GM23248 (cell line): ENCODE data around the gene FIS1. TPM values are rescaled to one million over a fixed set of nuclear protein-coding genes. Genes with fewer than 3 reads are reported as not detected.
A peak's percentile ranks its signal among the peaks of the same experiment; 100 is the strongest.
"Not testable (repeated sequence)": the region's sequence is repeated elsewhere in the genome, so short reads cannot be mapped to it uniquely, and the experiment has no call there.

Experiments
- DNase-seq: peaks from one replicate; pipeline ENCODE4 v3.0.0-alpha.2; 2015
- H2AFZ ChIP-seq: fragments of 200-600 bp; sonication (generic); 2 replicates; pipeline ENCODE4 v1.6.1; 2016; ENCODE audit warnings: antibody characterized with exemption
- H3F3A ChIP-seq: fragments of 200-600 bp; sonication (generic); 2 replicates; pipeline ENCODE4 v1.6.1; 2016; ENCODE audit warnings: mild to moderate bottlenecking, antibody characterized with exemption, mixed run types; ENCODE audit not compliant: insufficient read depth
- H3K27ac ChIP-seq: fragments of 200-600 bp; sonication (generic); 2 replicates; pipeline ENCODE4 v1.5.1; 2016; ENCODE audit warnings: mild to moderate bottlenecking
- H3K27me3 ChIP-seq: fragments of 200-600 bp; sonication (generic); replicated peaks from 2 replicates; pipeline ENCODE4 v1.6.1; 2016; ENCODE audit warnings: mild to moderate bottlenecking; ENCODE audit not compliant: insufficient read depth
- H3K36me3 ChIP-seq: fragments of 200-600 bp; sonication (generic); 2 replicates; pipeline ENCODE4 v1.6.1; 2016; ENCODE audit warnings: low read depth, mild to moderate bottlenecking
- H3K4me1 ChIP-seq: fragments of 200-600 bp; sonication (generic); 2 replicates; pipeline ENCODE4 v1.6.1; 2016; ENCODE audit warnings: mild to moderate bottlenecking; ENCODE audit not compliant: insufficient read depth
- H3K4me2 ChIP-seq: fragments of 200-600 bp; sonication (generic); one replicate; pipeline ENCODE4 v1.6.1; 2016; ENCODE audit warnings: mild to moderate bottlenecking; ENCODE audit not compliant: unreplicated experiment
- H3K4me3 ChIP-seq: fragments of 200-600 bp; sonication (generic); 2 replicates; pipeline ENCODE4 v1.5.1; 2016; ENCODE audit warnings: mild to moderate bottlenecking
- H3K79me2 ChIP-seq: fragments of 200-600 bp; sonication (generic); 2 replicates; pipeline ENCODE4 v1.6.1; 2016; ENCODE audit warnings: mild to moderate bottlenecking; ENCODE audit not compliant: insufficient read depth
- H3K9ac ChIP-seq: fragments of 200-600 bp; sonication (generic); 2 replicates; pipeline ENCODE4 v1.6.1; 2016; ENCODE audit warnings: mild to moderate bottlenecking
- H3K9me2 ChIP-seq: fragments of 200-600 bp; sonication (generic); 2 replicates; pipeline ENCODE4 v1.6.1; 2016; ENCODE audit warnings: mixed run types, mild to moderate bottlenecking, moderate library complexity; ENCODE audit not compliant: insufficient read depth
- H3K9me3 ChIP-seq: fragments of 200-600 bp; sonication (generic); one replicate; pipeline ENCODE4 v1.6.1; 2017; ENCODE audit warnings: low read depth
- H4K20me1 ChIP-seq: fragments of 200-600 bp; sonication (generic); 2 replicates; pipeline ENCODE4 v1.6.0; 2016; ENCODE audit not compliant: insufficient read depth
- EZH2 ChIP-seq: fragments of 200-600 bp; sonication (generic); IDR thresholded peaks from 2 replicates; pipeline ENCODE4 v1.6.1; 2018; ENCODE audit warnings: antibody characterized with exemption, mild to moderate bottlenecking; ENCODE audit not compliant: insufficient read depth, poor library complexity, severe bottlenecking
- EZH2phosphoT487 ChIP-seq: fragments of 200-600 bp; sonication (generic); IDR thresholded peaks from 2 replicates; pipeline ENCODE4 v1.6.1; 2018; ENCODE audit warnings: antibody characterized with exemption, moderate library complexity, mild to moderate bottlenecking, low read depth; ENCODE audit not compliant: insufficient read depth
- WGBS, 2 experiments: methylation state at CpG; one replicate each; pipeline ENCODE4 v1.1.6; 2015 to 2017; ENCODE audit warnings: low lambda C conversion rate in 2 of 2, low coverage in 1 of 2; ENCODE audit errors: missing lambda C conversion rate in 2 of 2; 5-methylcytosine and 5-hydroxymethylcytosine counted together
- in situ Hi-C: fragments of 300-500 bp; cut with MboI; formaldehyde crosslinking; loops from 2 replicates; pipeline ENCODE4 v1.15.0; 2020
- polyA plus RNA-seq: library from polyadenylated mRNA; unstranded; fragments of >200 nt; fragmentation: Nextera tagmentation; extraction: Ambion mirVana; gene quantifications from 2 replicates; pipeline ENCODE4 v1.2.1, GENCODE V29; 2016
- total RNA-seq: library from RNA; depleted of rRNA; stranded (reverse); fragments of >200 nt; shearing (Covaris generic); gene quantifications from 2 replicates; pipeline ENCODE4 v1.2.3, GENCODE V29; 2014; rRNA removed

The FIS1 gene
- total RNA-seq (169 and 193 TPM in 2 replicates), polyA plus RNA-seq (235 and 237 TPM in 2 replicates)

- Histone ChIP-seq H4K20me1 (no peaks in the 10 kb centered on the region), H3K4me3 (peak within 1 kb of the TSS; percentile 94), H3F3A (peaks cover 15% of the 10 kb centered on the region), H3K36me3 (no peaks in the 10 kb centered on the region), H3K27me3 (no peaks in the 10 kb centered on the region), H3K4me2 (peak within 1 kb of the TSS; percentile 94), H2AFZ (peak within 1 kb of the TSS; percentile 84), H3K9me3 (no peaks in the 10 kb centered on the region), H3K9me2 (no peaks in the 10 kb centered on the region), H3K9ac (peak within 1 kb of the TSS; percentile 87), H3K27ac (peak within 1 kb of the TSS; percentile 87), H3K79me2 (peaks cover 81% of the 10 kb centered on the region), H3K4me1 (peaks cover 10% of the 10 kb centered on the region)
- no peak for TF ChIP-seq EZH2phosphoT487
- no peak for TF ChIP-seq EZH2
- DNase-seq, result peak; percentile 98
- 1% methylated on average over 44 to 45 of the region's 45 CpGs for WGBS, 2 experiments
- in situ Hi-C loops, result no loop called here
Measured at GRCh38 chr7:101244375-101245146, at the start of gene FIS1. FIS1 (minus strand) TSS chr7:101245081; CDS start chr7:101245004, 77 bp downstream.

- Histone ChIP-seq H3K9me3 (no peaks in the 10 kb centered on the region), H3K9me2 (no peaks in the 10 kb centered on the region), H4K20me1 (no peaks in the 10 kb centered on the region), H3K79me2 (no peaks in the 10 kb centered on the region), H3K27me3 (peaks cover 62% of the 10 kb centered on the region), H3K4me3 (no peak overlapping the region), H3K4me1 (no peaks in the 10 kb centered on the region), H3K36me3 (no peaks in the 10 kb centered on the region), H2AFZ (no peak overlapping the region), H3K27ac (no peak overlapping the region), H3K4me2 (no peak overlapping the region), H3F3A (no peaks in the 10 kb centered on the region), H3K9ac (no peak overlapping the region)
- WGBS, 2 experiments, result 44 to 49% methylated on average over 12 of the region's 12 CpGs
- TF ChIP-seq EZH2phosphoT487 (no peak), EZH2 (peak; percentile 6)
- in situ Hi-C loops, result no loop called here
- DNase-seq, result no peak
Measured at GRCh38 chr7:101294039-101294831, 49.4 kb upstream of the FIS1 start.

DNA sequence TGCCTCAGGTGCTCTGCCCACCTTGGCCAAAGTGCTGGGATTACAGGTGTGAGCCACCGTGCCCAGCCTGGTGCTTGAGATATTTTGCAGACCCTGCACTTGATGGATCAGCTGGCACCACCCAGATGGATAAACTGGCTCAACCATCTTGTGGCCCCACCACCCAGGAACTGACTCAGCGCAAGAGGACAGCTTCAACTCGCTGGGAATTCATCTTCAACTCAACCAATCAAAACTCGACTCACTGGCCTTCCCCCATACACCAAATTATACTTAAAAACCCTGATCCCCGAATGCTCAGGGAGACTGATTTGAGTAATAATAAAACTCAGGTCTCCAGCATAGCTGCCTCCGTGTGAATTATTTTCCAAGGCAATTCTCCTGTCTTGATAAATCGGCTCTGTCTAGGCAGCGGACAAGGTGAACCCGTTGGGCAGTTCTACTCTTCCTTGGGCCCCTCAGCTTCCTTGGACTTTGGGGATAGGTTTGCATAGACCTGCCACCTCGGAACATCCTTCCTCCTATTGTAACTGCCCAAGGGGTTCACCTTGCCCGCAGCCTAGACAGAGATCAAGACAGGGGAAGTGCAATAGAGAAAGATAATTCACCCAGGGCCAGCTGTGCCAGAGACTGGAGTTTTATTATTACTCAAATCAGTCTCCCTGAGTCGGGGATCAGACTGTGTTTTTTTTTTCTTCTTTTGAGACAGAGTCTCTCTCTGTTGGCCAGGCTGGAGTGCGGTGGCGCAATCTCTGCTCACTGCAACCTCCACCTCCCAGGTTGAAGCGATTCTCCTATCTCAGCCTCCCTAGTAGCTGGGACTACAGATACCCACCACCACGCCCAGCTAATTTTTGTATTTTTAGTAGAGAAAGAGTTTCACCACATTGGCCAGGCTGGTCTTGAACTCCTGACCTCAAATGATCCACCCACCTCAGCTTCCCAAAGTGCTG, 48.5 kb upstream of the FIS1 start:
- H3K9me3 ChIP-seq, H3K27ac ChIP-seq, H3K36me3 ChIP-seq, H3K4me1 ChIP-seq, H3K4me2 ChIP-seq, H3K4me3 ChIP-seq, H3K9me2 ChIP-seq, H3F3A ChIP-seq, H2AFZ ChIP-seq, H3K79me2 ChIP-seq, DNase-seq, in situ Hi-C loops, H3K9ac ChIP-seq, H4K20me1 ChIP-seq: not testable (repeated sequence)
- peaks cover 59% of the 10 kb centered on the region for H3K27me3 ChIP-seq
- TF ChIP-seq EZH2, result peak; percentile 18
- 23 to 25% methylated on average over 16 of the region's 16 CpGs for WGBS, 2 experiments

- H3K4me2 ChIP-seq, H3K79me2 ChIP-seq, H3K9me3 ChIP-seq, H4K20me1 ChIP-seq, H3F3A ChIP-seq, H2AFZ ChIP-seq, in situ Hi-C loops, H3K9me2 ChIP-seq, H3K27ac ChIP-seq, DNase-seq, H3K9ac ChIP-seq, H3K4me3 ChIP-seq, H3K4me1 ChIP-seq, H3K36me3 ChIP-seq: not testable (repeated sequence)
- WGBS, 2 experiments, result 34 to 36% methylated on average over 5 of the region's 5 CpGs
- H3K27me3 ChIP-seq, result peaks cover 58% of the 10 kb centered on the region
Measured at GRCh38 chr7:101292566-101292965, 47.7 kb upstream of the FIS1 start.

GRCh38 chr7:101290186-101291037, 45.5 kb upstream of the FIS1 start:
- H3K9me3 ChIP-seq, H3K36me3 ChIP-seq, in situ Hi-C loops, H3K9ac ChIP-seq, H3K27ac ChIP-seq, H3K9me2 ChIP-seq, H3K4me2 ChIP-seq, H3K4me3 ChIP-seq, H3K79me2 ChIP-seq, H3F3A ChIP-seq, H3K4me1 ChIP-seq, H2AFZ ChIP-seq, H4K20me1 ChIP-seq: not testable (repeated sequence)
- peaks cover 57% of the 10 kb centered on the region for H3K27me3 ChIP-seq
- WGBS, 2 experiments, result 21 to 23% methylated on average over 15 to 18 of the region's 18 CpGs
- DNase-seq, result peak; percentile 57

DNA sequence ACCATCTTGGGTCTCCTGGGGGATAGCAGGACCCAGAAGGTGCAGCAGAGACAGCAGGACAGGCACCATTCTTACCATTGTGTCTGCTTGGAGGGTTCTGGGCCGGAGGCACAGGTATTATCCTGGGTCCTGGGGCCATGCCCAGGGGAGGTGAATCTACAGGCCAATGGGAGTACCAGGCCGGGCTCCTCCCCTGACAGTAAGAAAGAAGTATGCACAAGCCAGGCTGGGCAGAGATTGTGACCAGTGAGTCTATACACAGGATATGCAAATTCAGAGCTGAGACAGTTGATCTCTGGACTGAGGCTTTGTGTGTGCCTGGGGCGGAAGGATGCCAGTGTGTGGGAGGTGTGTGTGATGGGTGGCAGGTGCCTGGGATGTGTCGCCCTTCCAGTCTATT, 44.8 kb upstream of the FIS1 start:
- not testable (repeated sequence) for H4K20me1 ChIP-seq, H3K4me1 ChIP-seq, H3K9me2 ChIP-seq, H3K36me3 ChIP-seq, H2AFZ ChIP-seq, H3K27ac ChIP-seq, H3K9me3 ChIP-seq, H3K79me2 ChIP-seq, H3K9ac ChIP-seq, H3K4me2 ChIP-seq, H3F3A ChIP-seq, H3K4me3 ChIP-seq
- in situ Hi-C loops, result loop anchor here (10.0 kb wide), 1 partner anchor 145 kb away; no protein-coding TSS in a partner anchor
- DNase-seq, result peak; percentile 20
- H3K27me3 ChIP-seq, result peaks cover 50% of the 10 kb centered on the region
- 34 to 42% methylated on average over 4 of the region's 4 CpGs for WGBS, 2 experiments
